Pancreas (tissue), 10 donors: ENCODE data around the gene AUNIP. TPM values are rescaled to one million over a fixed set of nuclear protein-coding genes. Genes with fewer than 3 reads are reported as not detected.

Experiments
- ATAC-seq, 4 donors: fragments of 200-7000 bp; cut with Tn5 transposase; one replicate each; pipeline versions ENCODE4 v1.8.0 to v1.9.1; 2020; ENCODE audit warnings: mild to moderate bottlenecking in 4 of 4, moderate library complexity in 4 of 4
- DNase-seq, 6 donors: peaks; one replicate each; pipeline ENCODE4 v3.0.0-alpha.2; 2020
- FAIRE-seq: peaks from 2 replicates; lab custom pipeline; 2012; peaks lifted over from hg19 to GRCh38; lab: Jason Lieb, UNC
- H3K27ac ChIP-seq, 4 donors: fragments of 200-600 bp; sonication (generic); 1 replicate in 3 of 4; 2 replicates in 1 of 4; pipeline versions ENCODE4 v1.5.0 to v1.8.0; 2020
- H3K27me3 ChIP-seq, 4 donors: fragments of 200-600 bp; one replicate each; pipeline ENCODE4 v1.8.0; 2021
- H3K36me3 ChIP-seq, 3 donors: fragments of 200-600 bp; sonication (generic) in 1 of 3; one replicate each; pipeline versions ENCODE4 v1.5.0 to v1.8.0; 2020 to 2021
- H3K4me1 ChIP-seq, 3 donors: fragments of 200-600 bp; one replicate each; pipeline ENCODE4 v1.8.0; 2021
- H3K4me3 ChIP-seq, 4 donors: fragments of 200-600 bp; sonication (generic) in 2 of 4; one replicate each; pipeline versions ENCODE4 v1.5.0 to v1.8.0; 2020 to 2021
- H3K9me3 ChIP-seq, 4 donors: fragments of 200-600 bp; one replicate each; pipeline ENCODE4 v1.8.0; 2021
- WGBS, 2 donors: extraction: QIAGEN DNeasy Blood & Tissue Kit; methylation state at CpG; one replicate each; pipeline ENCODE4 v1.1.7; 2013; 5-methylcytosine and 5-hydroxymethylcytosine counted together
- intact Hi-C, 3 donors: fragments of 100-400 bp; cut with DNase I; formaldehyde crosslinking; loops; one replicate each; pipeline versions ENCODE4 v1.11.1 to v1.14.2; 2022
- polyA plus RNA-seq, 2 donors: library from polyadenylated mRNA; stranded (reverse); fragments of 200-250 nt; gene quantifications; one replicate each; pipeline ENCODE4 v1.2.3, GENCODE V29; 2013
- total RNA-seq, 6 donors: library from RNA; stranded (reverse); fragmentation: NEBNext Ultra II Directional in 4 of 6; extraction: Animal tissue kit (Norgen Biotek cat#: 25700) in 4 of 6; gene quantifications; one replicate each; pipeline versions ENCODE4 v1.2.1 to v1.2.4, GENCODE V29; 2021 to 2023
- TF ChIP-seq, protein P1 (sequence below), 4 donors: fragments of 200-600 bp; sonication (generic) in 3 of 4; IDR thresholded peaks; one replicate each; pipeline versions ENCODE4 v1.5.0 to v1.8.0; 2021; ENCODE audit warnings: antibody characterized with exemption in 4 of 4
- donor health status: healthy with polysubstance abuse.
- donor health status: DM: no; HTN: no; CAD: no; lungs with moderate emphysema.
- donor health status: DM: no; HTN: no; CAD: no.
- donor health status: control.
- donor health status: control.
- donor health status: Bipolar disorder and iron deficiency.
- donor health status: DM: yes; HTN: yes; CAD: no.
- donor health status: DM: no; HTN: no; CAD: no.
- donor health status: DM: no; HTN: no; CAD: no.
- donor health status: DM: yes; HTN: yes; CAD: no.

Gene AUNIP, protein sequence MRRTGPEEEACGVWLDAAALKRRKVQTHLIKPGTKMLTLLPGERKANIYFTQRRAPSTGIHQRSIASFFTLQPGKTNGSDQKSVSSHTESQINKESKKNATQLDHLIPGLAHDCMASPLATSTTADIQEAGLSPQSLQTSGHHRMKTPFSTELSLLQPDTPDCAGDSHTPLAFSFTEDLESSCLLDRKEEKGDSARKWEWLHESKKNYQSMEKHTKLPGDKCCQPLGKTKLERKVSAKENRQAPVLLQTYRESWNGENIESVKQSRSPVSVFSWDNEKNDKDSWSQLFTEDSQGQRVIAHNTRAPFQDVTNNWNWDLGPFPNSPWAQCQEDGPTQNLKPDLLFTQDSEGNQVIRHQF
- total RNA-seq (under 1 TPM in 4 of 6 donors, not detected in 2; 0.19 to 0.37 (median 0.29) TPM), polyA plus RNA-seq (not detected)

DNA sequence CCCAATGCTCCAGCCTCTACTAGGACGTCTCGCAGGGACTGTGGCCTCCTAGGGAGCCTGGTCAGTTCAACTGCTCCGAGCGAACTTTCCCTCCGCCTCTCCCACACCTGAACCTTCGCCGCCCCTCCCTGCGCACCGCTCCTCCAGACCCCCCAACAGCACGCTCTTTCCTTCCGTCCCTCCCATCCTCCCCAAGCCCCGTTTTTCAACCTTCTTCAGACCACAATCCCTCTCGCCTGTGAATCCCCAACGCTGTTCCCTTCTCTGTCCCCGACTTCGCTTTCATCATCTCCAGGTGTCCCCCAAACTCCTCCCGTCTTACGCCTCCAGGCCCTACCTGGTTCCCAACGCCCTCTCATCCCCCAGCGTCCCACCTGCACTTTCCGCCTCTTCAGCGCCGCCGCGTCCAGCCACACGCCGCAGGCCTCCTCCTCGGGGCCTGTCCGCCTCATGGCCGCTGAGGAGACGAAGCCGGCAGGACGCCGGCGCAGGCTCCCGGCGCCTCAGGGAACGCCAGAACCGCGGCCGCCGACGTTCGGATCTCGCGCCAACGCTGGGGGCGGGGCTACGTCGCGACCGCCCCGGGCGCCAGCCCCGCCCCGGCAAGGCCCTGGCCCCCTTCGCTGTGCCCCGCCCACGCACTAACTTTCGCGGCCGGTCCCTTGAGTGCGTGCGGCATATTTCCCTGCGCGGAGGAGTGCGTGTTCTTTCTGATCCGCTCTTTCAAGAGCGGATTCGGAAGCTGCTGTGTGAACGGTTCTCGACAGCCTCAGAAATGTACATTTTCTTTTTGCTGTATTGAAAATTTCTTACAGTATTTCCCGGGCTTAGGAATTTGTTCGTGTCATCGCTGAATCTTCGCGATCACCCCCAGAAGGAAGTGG, at the start of gene AUNIP:
Gene AUNIP, minus strand, starts transcription at position 552 of the 884 bp plus-strand sequence. Its CDS starts 100 bp downstream, at position 452.
- Histone ChIP-seq H3K4me3 (peak within 1 kb of the TSS; percentile 11 to 44 (median 28)), H3K27me3 (no peaks in the 10 kb centered on the region), H3K27ac (peak within 1 kb of the TSS; percentile 2 to 66 (median 48)), H3K9me3 (no peaks in the 10 kb centered on the region), H3K36me3 (no peaks in the 10 kb centered on the region), H3K4me1 (peaks cover 0 to 9% (median 4%) of the 10 kb centered on the region in 3 donors)
- WGBS, 2 donors, result 3% methylated on average over 76 to 77 of the region's 77 CpGs
- peak; percentile 98 to 99 (median 98) for ATAC-seq
- FAIRE-seq, result no peak
- DNase-seq, result peak; percentile 84 to 92 (median 90)
- intact Hi-C loops, result no loop called here
- TF ChIP-seq, protein P1, sequence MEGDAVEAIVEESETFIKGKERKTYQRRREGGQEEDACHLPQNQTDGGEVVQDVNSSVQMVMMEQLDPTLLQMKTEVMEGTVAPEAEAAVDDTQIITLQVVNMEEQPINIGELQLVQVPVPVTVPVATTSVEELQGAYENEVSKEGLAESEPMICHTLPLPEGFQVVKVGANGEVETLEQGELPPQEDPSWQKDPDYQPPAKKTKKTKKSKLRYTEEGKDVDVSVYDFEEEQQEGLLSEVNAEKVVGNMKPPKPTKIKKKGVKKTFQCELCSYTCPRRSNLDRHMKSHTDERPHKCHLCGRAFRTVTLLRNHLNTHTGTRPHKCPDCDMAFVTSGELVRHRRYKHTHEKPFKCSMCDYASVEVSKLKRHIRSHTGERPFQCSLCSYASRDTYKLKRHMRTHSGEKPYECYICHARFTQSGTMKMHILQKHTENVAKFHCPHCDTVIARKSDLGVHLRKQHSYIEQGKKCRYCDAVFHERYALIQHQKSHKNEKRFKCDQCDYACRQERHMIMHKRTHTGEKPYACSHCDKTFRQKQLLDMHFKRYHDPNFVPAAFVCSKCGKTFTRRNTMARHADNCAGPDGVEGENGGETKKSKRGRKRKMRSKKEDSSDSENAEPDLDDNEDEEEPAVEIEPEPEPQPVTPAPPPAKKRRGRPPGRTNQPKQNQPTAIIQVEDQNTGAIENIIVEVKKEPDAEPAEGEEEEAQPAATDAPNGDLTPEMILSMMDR (IDR thresholded peaks at IDR 0.05), result no peak

DNA sequence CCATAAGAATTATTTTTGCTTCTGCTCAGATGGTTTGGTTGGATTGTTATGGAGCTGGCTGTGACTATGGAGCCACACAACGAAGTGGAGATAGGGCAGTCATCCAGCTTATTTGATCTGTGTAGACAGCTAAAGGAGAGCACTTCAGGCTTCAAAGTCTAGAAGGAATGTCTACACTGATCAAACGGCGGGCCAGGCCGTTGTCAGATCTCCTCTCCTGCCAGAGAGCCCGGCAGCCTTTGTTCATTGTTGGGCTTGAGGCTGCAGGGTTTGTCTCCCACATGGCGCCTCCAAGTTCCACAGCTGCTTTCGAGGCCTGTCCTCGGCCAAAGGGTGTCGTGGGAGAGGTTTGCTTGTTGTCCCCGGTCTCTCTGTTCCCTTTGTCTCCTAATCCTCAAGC, 49.8 kb upstream of the AUNIP start:
- no peaks in the 10 kb centered on the region for H3K9me3 ChIP-seq
- no peak for ATAC-seq
- no peak for DNase-seq
- no peaks in the 10 kb centered on the region for H3K36me3 ChIP-seq
- intact Hi-C loops, result loop anchor here in 1 of 3 donors (5.0 kb wide), 1 partner anchor 83 kb away; no protein-coding TSS in a partner anchor
- peaks cover 0 to 9% (median 8%) of the 10 kb centered on the region in 3 donors for H3K4me1 ChIP-seq
- no peaks in the 10 kb centered on the region for H3K27me3 ChIP-seq
- no peak overlapping the region for H3K4me3 ChIP-seq
- no peak for FAIRE-seq
- TF ChIP-seq, protein P1 (IDR thresholded peaks at IDR 0.05), result no peak
- no peak overlapping the region for H3K27ac ChIP-seq
- WGBS, 2 donors, result 39 to 49% methylated on average over 10 of the region's 10 CpGs

DNA sequence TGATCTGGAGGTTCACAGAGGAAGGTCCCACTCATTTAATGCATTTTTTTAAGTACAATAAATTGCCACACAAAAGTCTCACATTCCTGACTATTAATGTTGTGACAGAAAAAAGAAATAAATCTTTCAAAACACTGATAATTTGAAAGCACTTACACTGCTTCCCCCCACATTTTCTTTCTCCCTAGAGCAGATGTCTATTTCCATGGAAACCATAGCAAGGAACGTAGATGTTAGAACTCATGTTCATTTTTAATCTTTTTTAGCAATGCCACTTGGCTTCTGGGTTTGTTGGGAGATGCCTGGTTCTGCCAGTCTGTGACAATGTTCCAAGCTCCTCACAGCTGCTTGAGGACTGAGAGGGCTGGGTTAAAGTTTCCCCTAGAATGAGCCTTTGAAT, 48.9 kb upstream of the AUNIP start:
- 61 to 84% methylated on average over 1 of the region's 1 CpG for WGBS, 2 donors
- no peak for ATAC-seq
- no peak for FAIRE-seq
- Histone ChIP-seq H3K4me1 (peaks cover 0 to 9% (median 8%) of the 10 kb centered on the region in 3 donors), H3K36me3 (no peaks in the 10 kb centered on the region), H3K27ac (no peak overlapping the region), H3K9me3 (no peaks in the 10 kb centered on the region), H3K4me3 (no peak overlapping the region), H3K27me3 (no peaks in the 10 kb centered on the region)
- TF ChIP-seq, protein P1 (IDR thresholded peaks at IDR 0.05), result no peak
- DNase-seq, result no peak
- intact Hi-C loops, result loop anchor here in 1 of 3 donors (5.0 kb wide), 1 partner anchor 84 kb away; no protein-coding TSS in a partner anchor

DNA sequence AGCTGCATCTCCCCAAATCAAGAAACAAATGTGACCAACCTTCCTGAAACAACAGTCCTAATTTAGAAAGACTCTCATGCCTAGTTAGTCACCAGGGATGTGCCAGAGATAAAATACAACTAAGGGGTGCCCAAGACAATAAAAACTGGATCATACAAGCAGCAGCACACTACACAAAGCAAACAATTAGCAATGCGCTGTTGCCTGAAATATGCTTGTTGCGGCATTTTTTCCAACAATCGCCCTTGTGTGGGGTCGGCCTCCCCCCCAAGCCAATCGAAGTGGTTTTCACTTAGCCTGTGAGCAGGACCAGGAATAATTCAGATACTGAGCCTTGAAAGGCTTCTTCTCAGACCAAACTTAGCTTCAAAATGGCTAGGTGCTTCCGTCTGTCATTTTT, 48.3 kb upstream of the AUNIP start:
- Histone ChIP-seq H3K9me3 (no peaks in the 10 kb centered on the region), H3K4me1 (peaks cover 0 to 9% (median 8%) of the 10 kb centered on the region in 3 donors), H3K27me3 (no peaks in the 10 kb centered on the region), H3K27ac (no peak overlapping the region), H3K36me3 (no peaks in the 10 kb centered on the region), H3K4me3 (no peak overlapping the region)
- ATAC-seq (no peak), DNase-seq (no peak), FAIRE-seq (no peak)
- TF ChIP-seq, protein P1 (IDR thresholded peaks at IDR 0.05), result no peak
- intact Hi-C loops, result loop anchor here in 1 of 3 donors (5.0 kb wide), 1 partner anchor 85 kb away; no protein-coding TSS in a partner anchor
- 78 to 80% methylated on average over 6 of the region's 6 CpGs for WGBS, 2 donors
